B cell (primary cell): Measurements from ENCODE around the gene PROSER1. TPM values are rescaled to one million over a fixed set of nuclear protein-coding genes. Genes with fewer than 3 reads are reported as not detected.

Experiments used
- ATAC-seq: fragments of 200-7000 bp; cut with Tn5 transposase; one replicate; pipeline ENCODE4 v1.10.0; 2021; ENCODE audit warnings: low read depth, mild to moderate bottlenecking, moderate number of reproducible peaks, moderate library complexity
- CTCF ChIA-PET: fragments of 350-600 bp; sonication (Branson Sonifier 250); formaldehyde crosslinking; loops from one replicate; lab custom pipeline; 2021; ENCODE audit warnings: antibody characterized with exemption, inconsistent platforms; lab: Charles Lee
- POLR2A ChIA-PET: fragments of 350-600 bp; sonication (Branson Sonifier 250); formaldehyde crosslinking; loops from one replicate; lab custom pipeline; 2021; ENCODE audit warnings: antibody characterized with exemption; lab: Charles Lee
- DNase-seq: peaks from one replicate; pipeline ENCODE4 v3.0.0; 2013
- H2AFZ ChIP-seq: 2 replicates; pipeline ENCODE4 v1.6.1; 2012; ENCODE audit warnings: mild to moderate bottlenecking, low read depth, low read length; ENCODE audit not compliant: insufficient read depth, poor library complexity, severe bottlenecking
- H3K27ac ChIP-seq, 2 donors: 1 replicate in 1 of 2; 2 replicates in 1 of 2; pipeline ENCODE4 v1.5.1; 2012 to 2013; ENCODE audit warnings: low read length in 2 of 2, mild to moderate bottlenecking in 2 of 2, moderate library complexity in 1 of 2
- H3K27me3 ChIP-seq, 4 experiments: fragments of 200-600 bp in 1 of 4; sonication (generic) in 1 of 4; replicated peaks in 1 of 4; 1 replicate in 2 of 4; 2 replicates in 2 of 4; pipeline versions ENCODE4 v1.6.1 to v1.7.0; 2013 to 2016; ENCODE audit warnings: low read length in 3 of 4, mild to moderate bottlenecking in 2 of 4, mixed read lengths in 1 of 4, moderate library complexity in 1 of 4; ENCODE audit not compliant: insufficient read depth in 4 of 4, control insufficient read depth in 3 of 4; ENCODE audit errors: control extremely low read depth in 1 of 4
- H3K36me3 ChIP-seq, 2 experiments: replicated peaks in 1 of 2; 1 replicate in 1 of 2; 2 replicates in 1 of 2; pipeline versions ENCODE4 v1.6.1 to v1.7.1; 2013; ENCODE audit warnings: low read length in 1 of 2; ENCODE audit not compliant: insufficient read depth in 2 of 2, control insufficient read depth in 1 of 2; ENCODE audit errors: control extremely low read depth in 1 of 2, extremely low read depth in 1 of 2
- H3K4me1 ChIP-seq, 2 donors: fragments of 200-600 bp in 1 of 2; sonication (generic) in 1 of 2; 1 replicate in 1 of 2; 2 replicates in 1 of 2; pipeline versions ENCODE4 v1.5.1 to v1.6.1; 2013 to 2017; ENCODE audit warnings: low read length in 2 of 2; ENCODE audit not compliant: control insufficient read depth in 2 of 2, insufficient read depth in 2 of 2
- H3K4me2 ChIP-seq: replicated peaks from 2 replicates; pipeline ENCODE3; 2012; ENCODE audit warnings: mild to moderate bottlenecking, low read depth, low read length; ENCODE audit not compliant: poor library complexity, severe bottlenecking
- H3K4me3 ChIP-seq, 5 experiments: fragments of 200-600 bp in 1 of 5; sonication (generic) in 1 of 5; 1 replicate in 3 of 5; 2 replicates in 2 of 5; pipeline versions ENCODE4 v1.5.1 to v1.7.0; 2011 to 2016; ENCODE audit warnings: low read length in 4 of 5, mild to moderate bottlenecking in 4 of 5, low read depth in 2 of 5, control low read depth in 1 of 5, moderate library complexity in 1 of 5; ENCODE audit not compliant: insufficient read depth in 1 of 5; ENCODE audit errors: control extremely low read depth in 1 of 5, extremely low read depth in 1 of 5
- H3K79me2 ChIP-seq: fragments of 200-600 bp; sonication (generic); one replicate; pipeline ENCODE4 v1.6.0; 2016; ENCODE audit warnings: low read length; ENCODE audit not compliant: control insufficient read depth, insufficient read depth
- H3K9ac ChIP-seq: fragments of 200-600 bp; sonication (generic); 2 replicates; pipeline ENCODE4 v1.6.1; 2017; ENCODE audit warnings: mild to moderate bottlenecking, low read length, moderate library complexity
- H3K9me3 ChIP-seq, 3 donors: one replicate each; pipeline versions ENCODE4 v1.6.1 to v1.7.1; 2013; ENCODE audit warnings: low read length in 2 of 3; ENCODE audit not compliant: control insufficient read depth in 2 of 3, insufficient read depth in 1 of 3; ENCODE audit errors: control extremely low read depth in 1 of 3
- H4K20me1 ChIP-seq: 2 replicates; pipeline ENCODE4 v1.6.0; 2012; ENCODE audit warnings: mild to moderate bottlenecking, low read length; ENCODE audit not compliant: insufficient read depth, control insufficient read depth, poor library complexity, severe bottlenecking
- H3K27ac Mint-ChIP-seq: one replicate; pipeline ENCODE4 v1.8.0; 2021; ENCODE audit warnings: mixed read lengths
- H3K27me3 Mint-ChIP-seq: one replicate; pipeline ENCODE4 v1.8.0; 2021; ENCODE audit warnings: mixed read lengths
- H3K4me1 Mint-ChIP-seq: one replicate; pipeline ENCODE4 v1.8.0; 2021; ENCODE audit warnings: mixed read lengths
- H3K4me3 Mint-ChIP-seq: one replicate; pipeline ENCODE4 v1.8.0; 2021; ENCODE audit warnings: mixed read lengths
- H3K9me3 Mint-ChIP-seq: one replicate; pipeline ENCODE4 v1.8.0; 2022; ENCODE audit warnings: mixed read lengths; ENCODE audit not compliant: insufficient read depth
- CTCF ChIP-seq: fragments of 200-600 bp; IDR thresholded peaks from one replicate; pipeline ENCODE4 v1.8.0; 2022; ENCODE audit warnings: antibody characterized with exemption, mild to moderate bottlenecking
- EZH2 ChIP-seq: IDR thresholded peaks from 2 replicates; pipeline ENCODE4 v1.6.1; 2012; ENCODE audit warnings: borderline replicate concordance, low read depth, mild to moderate bottlenecking, moderate library complexity, low read length; ENCODE audit not compliant: insufficient read depth, poor library complexity, severe bottlenecking
- WGBS: methylation state at CpG from one replicate; pipeline ENCODE4 v1.1.5; 2013; ENCODE audit warnings: missing lambda C conversion rate; ENCODE audit not compliant: insufficient coverage; 5-methylcytosine and 5-hydroxymethylcytosine counted together
- intact Hi-C: fragments of 100-400 bp; cut with micrococcal nuclease; formaldehyde crosslinking; loops from one replicate; pipeline ENCODE4 v1.10.0; 2022
- polyA plus RNA-seq: library from polyadenylated mRNA; depleted of rRNA; stranded (reverse); fragments of >200 nt; gene quantifications from 2 replicates; pipeline ENCODE4 v1.2.3, GENCODE V29; 2012
- total RNA-seq, 2 donors: library from RNA; stranded (reverse); fragments of 120-200 nt in 1 of 2; gene quantifications; 1 replicate in 1 of 2; 2 replicates in 1 of 2; pipeline versions ENCODE4 v1.2.3 to v1.2.4, GENCODE V29; 2013 to 2022

PROSER1 gene
- total and polyA plus RNA-seq, 2 donors (not counting 1 experiment from before 2014, with no cell fraction given): 18.1 to 63.5 TPM

- Histone ChIP-seq H3K4me2 (no peak overlapping the region), H3K36me3 (no peaks in the 10 kb centered on the region), H4K20me1 (no peaks in the 10 kb centered on the region), H3K4me3 (no peak overlapping the region), H3K27me3 (no peaks in the 10 kb centered on the region), H3K9ac (no peak overlapping the region), H2AFZ (no peak overlapping the region), H3K27ac (no peak overlapping the region), H3K4me1 (no peaks in the 10 kb centered on the region), H3K79me2 (no peaks in the 10 kb centered on the region), H3K9me3 (no peaks in the 10 kb centered on the region)
- Mint-ChIP-seq H3K4me3 (no peak overlapping the region), H3K4me1 (no peaks in the 10 kb centered on the region), H3K9me3 (no peaks in the 10 kb centered on the region), H3K27ac (no peak overlapping the region), H3K27me3 (peaks cover 14% of the 10 kb centered on the region)
- WGBS: 95% methylated on average over 2 of the region's 4 CpGs
- ATAC-seq (no peak), DNase-seq (no peak)
- TF ChIP-seq EZH2: no peak
- TF ChIP-seq CTCF: no peak
- POLR2A ChIA-PET: no interaction called here
- CTCF ChIA-PET: interaction anchor here (2.5 to 3.2 kb wide), 2 partner anchors 641 to 646 kb away, joined by 12 to 13 read pairs; no protein-coding TSS in a partner anchor
- intact Hi-C loops: loop anchor here (2.0 kb wide), 1 partner anchor 646 kb away; no protein-coding TSS in a partner anchor
Measured at GRCh38 chr13:38970380-38971051, 67.4 kb downstream of the PROSER1 start.

GRCh38 chr13:38969187-38969586 is 68.7 kb downstream of the PROSER1 start:
- H3K9me3 Mint-ChIP-seq: no peaks in the 10 kb centered on the region
- no peak for TF ChIP-seq CTCF
- no peak for TF ChIP-seq EZH2
- H3K27ac ChIP-seq: no peak overlapping the region
- H3K9me3 ChIP-seq: no peaks in the 10 kb centered on the region
- POLR2A ChIA-PET: no interaction called here
- no peak overlapping the region for H2AFZ ChIP-seq
- H3K4me1 Mint-ChIP-seq: no peaks in the 10 kb centered on the region
- DNase-seq: no peak
- CTCF ChIA-PET: interaction anchor here (2.5 to 3.2 kb wide), 2 partner anchors 643 to 647 kb away, joined by 12 to 13 read pairs; no protein-coding TSS in a partner anchor
- no peak overlapping the region for H3K4me2 ChIP-seq
- no peaks in the 10 kb centered on the region for H3K27me3 ChIP-seq
- H4K20me1 ChIP-seq: no peaks in the 10 kb centered on the region
- no peak overlapping the region for H3K9ac ChIP-seq
- ATAC-seq: no peak
- peaks cover 14% of the 10 kb centered on the region for H3K27me3 Mint-ChIP-seq
- no peak overlapping the region for H3K4me3 ChIP-seq
- H3K4me3 Mint-ChIP-seq: no peak overlapping the region
- H3K4me1 ChIP-seq: no peaks in the 10 kb centered on the region
- no peaks in the 10 kb centered on the region for H3K79me2 ChIP-seq
- intact Hi-C loops: no loop called here
- WGBS: 83% methylated on average over 1 of the region's 2 CpGs
- H3K36me3 ChIP-seq: no peaks in the 10 kb centered on the region
- no peak overlapping the region for H3K27ac Mint-ChIP-seq
